GM12865 (cell line): ENCODE results near the gene PLXDC2.

Experiments used
- DNase-seq: peaks from one replicate; pipeline ENCODE4 v3.0.0; 2010; ENCODE audit warnings: low read depth
- H3K4me3 ChIP-seq: 2 replicates; pipeline ENCODE4 v1.5.1; 2011; ENCODE audit warnings: mild to moderate bottlenecking, low read depth, low read length, control low read depth
- TF ChIP-seq, protein P1 (sequence below): IDR thresholded peaks from 2 replicates; pipeline ENCODE4 v1.5.1; 2011; ENCODE audit warnings: low read length, control low read depth, low read depth, inconsistent platforms; ENCODE audit not compliant: insufficient read depth; ENCODE audit errors: missing control alignments

PLXDC2 gene

DNA sequence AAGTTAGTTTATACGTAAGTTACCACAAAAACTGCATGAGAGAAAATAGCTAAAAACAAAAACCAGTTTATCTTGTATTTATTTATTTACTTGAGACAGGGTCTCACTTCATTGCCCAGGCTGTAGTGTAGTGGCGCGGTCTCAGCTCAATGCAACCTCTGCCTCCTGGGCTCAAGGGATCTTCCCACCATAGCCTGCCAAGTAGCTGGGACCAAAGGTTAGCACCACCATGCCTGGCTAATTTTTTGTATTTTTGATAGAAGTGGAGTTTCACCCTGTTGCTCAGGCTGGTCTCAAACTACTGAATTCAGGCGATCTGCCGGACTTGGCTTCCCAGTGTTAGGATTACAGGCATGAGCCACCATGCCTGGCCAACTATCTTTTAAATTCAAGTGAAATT is 277.4 kb downstream of the PLXDC2 start:
- no peak for DNase-seq
- H3K4me3 ChIP-seq: no peak overlapping the region
- TF ChIP-seq, protein P1, sequence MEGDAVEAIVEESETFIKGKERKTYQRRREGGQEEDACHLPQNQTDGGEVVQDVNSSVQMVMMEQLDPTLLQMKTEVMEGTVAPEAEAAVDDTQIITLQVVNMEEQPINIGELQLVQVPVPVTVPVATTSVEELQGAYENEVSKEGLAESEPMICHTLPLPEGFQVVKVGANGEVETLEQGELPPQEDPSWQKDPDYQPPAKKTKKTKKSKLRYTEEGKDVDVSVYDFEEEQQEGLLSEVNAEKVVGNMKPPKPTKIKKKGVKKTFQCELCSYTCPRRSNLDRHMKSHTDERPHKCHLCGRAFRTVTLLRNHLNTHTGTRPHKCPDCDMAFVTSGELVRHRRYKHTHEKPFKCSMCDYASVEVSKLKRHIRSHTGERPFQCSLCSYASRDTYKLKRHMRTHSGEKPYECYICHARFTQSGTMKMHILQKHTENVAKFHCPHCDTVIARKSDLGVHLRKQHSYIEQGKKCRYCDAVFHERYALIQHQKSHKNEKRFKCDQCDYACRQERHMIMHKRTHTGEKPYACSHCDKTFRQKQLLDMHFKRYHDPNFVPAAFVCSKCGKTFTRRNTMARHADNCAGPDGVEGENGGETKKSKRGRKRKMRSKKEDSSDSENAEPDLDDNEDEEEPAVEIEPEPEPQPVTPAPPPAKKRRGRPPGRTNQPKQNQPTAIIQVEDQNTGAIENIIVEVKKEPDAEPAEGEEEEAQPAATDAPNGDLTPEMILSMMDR: no peak

DNA sequence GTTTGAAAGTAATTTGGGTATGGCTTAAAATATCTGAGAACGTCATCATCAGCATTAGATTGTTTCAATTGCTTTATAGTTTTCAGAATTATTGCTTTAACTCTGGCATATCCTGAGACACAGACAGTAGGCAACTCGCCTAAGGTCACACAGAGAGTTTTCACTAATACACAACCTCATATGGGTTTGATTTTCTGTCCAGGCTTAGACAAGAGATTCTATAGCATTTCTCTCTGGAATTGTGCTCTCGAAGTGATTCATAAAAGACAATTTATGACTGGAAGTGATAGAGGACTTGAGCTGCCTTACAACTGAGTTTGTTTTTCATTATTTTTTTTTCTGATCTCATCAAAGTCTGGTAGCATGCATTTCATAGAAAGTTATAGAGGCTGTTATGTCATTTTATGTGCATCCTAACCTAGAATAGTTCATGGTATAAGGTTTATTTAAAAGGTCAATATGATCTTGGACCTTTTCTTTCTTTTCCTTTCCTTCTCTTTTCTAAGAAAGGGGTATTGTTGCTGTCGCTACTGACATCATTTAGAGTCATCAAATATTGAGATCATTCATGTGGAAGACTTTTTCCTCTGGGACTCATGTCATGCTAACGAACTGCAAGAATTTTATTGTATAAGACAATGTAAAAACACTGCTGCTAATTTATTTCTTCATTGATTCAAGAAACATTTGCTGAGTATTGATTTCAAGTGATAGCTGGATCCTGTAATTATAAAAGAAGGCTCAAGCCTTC is 278.2 kb downstream of the PLXDC2 start:
- no peak for DNase-seq
- TF ChIP-seq, protein P1: no peak

DNA sequence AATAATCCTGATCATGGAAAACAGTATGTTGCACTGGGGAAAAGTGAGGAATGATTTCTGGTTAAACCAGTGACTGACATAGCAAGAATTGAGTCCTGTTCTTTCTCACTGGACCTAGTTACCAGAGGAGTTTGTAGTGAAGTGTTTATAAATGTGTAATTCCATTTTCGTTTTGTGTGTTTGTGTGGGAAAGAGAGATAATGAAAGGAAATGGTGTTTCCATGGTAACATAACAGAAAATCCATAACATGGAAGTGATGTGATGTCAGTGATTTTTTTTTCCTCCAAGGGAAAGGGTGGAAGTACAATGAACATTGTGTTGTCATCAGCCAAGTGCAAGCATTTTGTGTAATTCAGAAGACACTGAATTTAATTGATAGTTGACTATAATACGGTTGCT is 283.9 kb downstream of the PLXDC2 start:
- DNase-seq: no peak

More for the DNA sequence above, 278.2 kb downstream of the PLXDC2 start:
- H3K4me3 ChIP-seq: no peak overlapping the region

DNA sequence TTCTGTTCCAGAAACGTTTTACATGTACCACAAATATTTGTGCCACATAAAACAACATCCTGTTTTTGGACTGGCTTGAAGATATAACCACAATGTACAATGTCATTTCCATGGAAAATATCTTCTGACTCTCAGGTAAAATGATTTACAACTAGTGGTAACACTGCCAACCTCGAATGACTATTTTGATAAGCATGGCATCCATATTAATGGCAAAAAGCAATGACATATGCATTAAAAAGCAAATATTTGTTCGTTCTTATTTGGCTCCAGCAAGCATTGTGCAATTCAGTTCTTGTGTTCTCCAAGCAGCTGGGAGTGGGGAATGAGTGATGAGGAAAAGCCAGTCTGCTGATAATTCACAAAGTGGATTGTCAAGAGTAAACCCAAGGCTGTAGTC is 289.0 kb downstream of the PLXDC2 start:
- H3K4me3 ChIP-seq: no peak overlapping the region
- no peak for DNase-seq
- TF ChIP-seq, protein P1: no peak

More for the DNA sequence above, 283.9 kb downstream of the PLXDC2 start:
- no peak overlapping the region for H3K4me3 ChIP-seq
- TF ChIP-seq, protein P1: no peak

DNA sequence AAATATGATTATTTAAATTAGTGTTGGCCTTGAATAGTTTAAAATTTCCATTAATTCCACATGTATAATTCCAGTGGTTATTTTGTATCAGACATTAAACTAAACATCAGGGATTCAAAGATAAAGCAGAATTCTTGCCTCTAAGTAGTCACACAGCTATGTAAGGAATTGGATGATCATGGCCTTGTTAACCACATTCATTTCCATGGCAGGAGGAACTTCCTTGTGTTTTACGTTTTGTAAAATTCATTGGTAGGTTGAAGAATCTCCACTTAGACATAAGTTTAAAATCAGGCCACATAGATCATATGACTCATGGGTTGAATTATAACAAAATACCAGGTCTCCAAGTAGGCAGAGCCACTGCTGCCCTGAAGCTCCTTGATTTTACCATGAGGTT is 289.7 kb downstream of the PLXDC2 start:
- TF ChIP-seq, protein P1: no peak
- no peak overlapping the region for H3K4me3 ChIP-seq

DNA sequence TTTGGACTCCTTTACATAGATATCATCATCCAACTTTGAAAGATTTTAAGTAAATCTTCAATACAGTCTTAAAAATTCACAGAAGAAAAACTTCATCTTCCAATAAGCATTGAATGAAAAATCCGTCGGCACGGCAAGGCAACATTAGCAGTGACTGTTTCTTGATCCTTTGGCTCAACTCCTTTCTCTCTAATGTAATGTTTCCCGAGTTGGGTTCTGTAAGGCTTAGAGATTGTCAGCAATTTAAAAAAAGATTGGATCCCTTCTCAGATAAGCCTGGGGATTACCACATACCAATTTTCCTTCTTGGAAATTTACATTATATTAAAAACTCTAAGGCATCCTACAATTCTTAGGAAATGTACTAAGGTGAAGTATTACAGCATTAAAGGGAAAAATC is 291.8 kb downstream of the PLXDC2 start:
- DNase-seq: no peak
- TF ChIP-seq, protein P1: no peak
- no peak overlapping the region for H3K4me3 ChIP-seq

More for the DNA sequence above, 289.7 kb downstream of the PLXDC2 start:
- DNase-seq: no peak

DNA sequence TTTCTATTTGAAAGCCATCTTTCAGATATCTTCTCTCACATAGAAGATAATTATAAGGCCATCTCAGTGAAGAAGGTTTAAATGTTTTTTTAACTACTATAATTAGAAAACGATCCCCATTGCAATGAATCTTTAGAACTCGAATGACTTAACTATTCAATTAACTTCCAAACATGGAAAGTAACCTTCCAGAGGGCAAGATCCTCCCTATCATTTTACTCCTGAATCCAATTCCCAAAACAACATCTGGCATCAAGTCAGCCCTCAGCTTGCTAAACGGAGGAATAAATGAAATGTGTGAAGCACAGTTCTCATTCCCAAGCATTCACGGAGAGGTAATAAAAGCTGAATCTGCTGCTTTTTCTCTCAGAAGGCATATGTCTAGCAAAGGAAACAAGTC is 293.4 kb downstream of the PLXDC2 start:
- TF ChIP-seq, protein P1: no peak
- DNase-seq: no peak

More for the DNA sequence above, 293.4 kb downstream of the PLXDC2 start:
- no peak overlapping the region for H3K4me3 ChIP-seq
